Spleen (tissue), 11 donors: ENCODE data around the gene ERICH2. TPM values are rescaled to one million over a fixed set of nuclear protein-coding genes. Genes with fewer than 3 reads are reported as not detected.
"Not testable (repeated sequence)": the region's sequence is repeated elsewhere in the genome, so short reads cannot be mapped to it uniquely, and the experiment has no call there.

ENCODE experiments used
- DNase-seq: peaks from one replicate; pipeline ENCODE4 v3.0.0-alpha.2; 2020
- H3K27ac ChIP-seq, 8 donors: fragments of 200-600 bp; sonication (generic) in 7 of 8; 1 replicate in 4 of 8; 2 replicates in 4 of 8; pipeline versions ENCODE4 v1.5.0 to v1.8.0; 2016 to 2021; ENCODE audit warnings: inconsistent platforms in 4 of 8, mild to moderate bottlenecking in 4 of 8, moderate library complexity in 1 of 8
- H3K27me3 ChIP-seq, 7 donors: fragments of 200-600 bp; sonication (generic) in 6 of 7; replicated peaks in 1 of 7; 1 replicate in 4 of 7; 2 replicates in 3 of 7; pipeline versions ENCODE4 v1.5.0 to v1.8.0; 2016 to 2021; ENCODE audit warnings: inconsistent platforms in 3 of 7, mild to moderate bottlenecking in 1 of 7
- H3K36me3 ChIP-seq, 6 donors: fragments of 200-600 bp; sonication (generic) in 5 of 6; 1 replicate in 4 of 6; 2 replicates in 2 of 6; pipeline versions ENCODE4 v1.5.0 to v1.8.0; 2016 to 2021; ENCODE audit warnings: inconsistent platforms in 2 of 6
- H3K4me1 ChIP-seq, 6 donors: fragments of 200-600 bp; sonication (generic) in 5 of 6; 1 replicate in 3 of 6; 2 replicates in 3 of 6; pipeline versions ENCODE4 v1.5.0 to v1.8.0; 2016 to 2021; ENCODE audit warnings: inconsistent platforms in 3 of 6
- H3K4me3 ChIP-seq, 8 donors: fragments of 200-600 bp; sonication (generic) in 7 of 8; 1 replicate in 4 of 8; 2 replicates in 4 of 8; pipeline versions ENCODE4 v1.5.0 to v1.8.0; 2016 to 2021; ENCODE audit warnings: inconsistent platforms in 4 of 8, mild to moderate bottlenecking in 4 of 8, moderate library complexity in 2 of 8
- H3K9me3 ChIP-seq, 8 donors: fragments of 200-600 bp; sonication (generic) in 7 of 8; 1 replicate in 4 of 8; 2 replicates in 4 of 8; pipeline versions ENCODE4 v1.5.0 to v1.8.0; 2016 to 2021; ENCODE audit warnings: inconsistent platforms in 4 of 8
- POLR2A ChIP-seq, 3 donors: fragments of 450-650 bp; IDR thresholded peaks; one replicate each; pipeline ENCODE4 v1.5.1; 2017; ENCODE audit warnings: antibody characterized with exemption in 3 of 3, mild to moderate bottlenecking in 1 of 3
- POLR2AphosphoS5 ChIP-seq, 3 donors: sonication (generic); formaldehyde crosslinking; IDR thresholded peaks; one replicate each; pipeline ENCODE4 v1.5.1; 2017; ENCODE audit warnings: antibody characterized with exemption in 3 of 3
- WGBS, 5 donors: extraction: QIAGEN DNeasy Blood & Tissue Kit in 3 of 5; methylation state at CpG; one replicate each; pipeline versions ENCODE4 v1.1.5 to v1.1.7; 2013 to 2018; 5-methylcytosine and 5-hydroxymethylcytosine counted together
- intact Hi-C: fragments of 100-400 bp; cut with DNase I; formaldehyde crosslinking; loops from one replicate; pipeline ENCODE4 v1.15.0; 2023; ENCODE audit warnings: low total_unique reads
- polyA plus RNA-seq, 3 donors: library from polyadenylated mRNA; stranded (reverse); fragments of 200-250 nt; gene quantifications; one replicate each; pipeline ENCODE4 v1.2.1, GENCODE V29; 2013
- total RNA-seq, 7 donors: library from RNA; depleted of rRNA in 3 of 7; stranded (reverse); fragments of >200 nt in 3 of 7; fragmentation: NEBNext Ultra II Directional in 4 of 7; extraction: Animal tissue kit (Norgen Biotek cat#: 25700) in 4 of 7; gene quantifications; one replicate each; pipeline versions ENCODE4 v1.1.0 to v1.2.1, GENCODE V29; 2016 to 2021
- TF ChIP-seq, protein P1 (sequence below), 11 experiments: fragments of 200-600 bp in 7 of 11; fragments of 450-650 bp in 4 of 11; sonication (generic) in 4 of 11; IDR thresholded peaks in 8 of 11; conservative IDR thresholded peaks in 3 of 11; 1 replicate in 7 of 11; 2 replicates in 4 of 11; pipeline versions ENCODE4 v1.4.0 to v1.8.0; 2016 to 2021; ENCODE audit warnings: antibody characterized with exemption in 11 of 11, inconsistent platforms in 4 of 11, mild to moderate bottlenecking in 1 of 11
- donor health status: healthy with polysubstance abuse.
- donor health status: DM: no; HTN: no; CAD: no; lungs with moderate emphysema.
- donor health status: DM: no; HTN: no; CAD: no.
- donor health status: Bipolar disorder and iron deficiency.
- donor health status: healthy.
- donor health status: DM: no; HTN: no; CAD: no.
- donor health status: DM: yes; HTN: yes; CAD: no.

Gene ERICH2
- total and polyA plus RNA-seq, 10 donors: 0.14 TPM; not detected in 9

GRCh38 chr2:170744248-170745002 is 25.8 kb upstream of the ERICH2 start:
- Histone ChIP-seq H3K4me3 (no peak overlapping the region), H3K4me1 (no peaks in the 10 kb centered on the region), H3K36me3 (no peaks in the 10 kb centered on the region), H3K27me3 (peaks cover 0 to 66% (median 0%) of the 10 kb centered on the region in 7 donors), H3K9me3 (no peaks in the 10 kb centered on the region), H3K27ac (no peak overlapping the region)
- WGBS, 5 donors: 53 to 88% (median 71%) methylated on average over 14 of the region's 14 CpGs
- DNase-seq: no peak
- TF ChIP-seq POLR2AphosphoS5 (IDR thresholded peaks at IDR 0.05) (no peak), POLR2A (IDR thresholded peaks at IDR 0.05) (no peak)
- TF ChIP-seq, protein P1, sequence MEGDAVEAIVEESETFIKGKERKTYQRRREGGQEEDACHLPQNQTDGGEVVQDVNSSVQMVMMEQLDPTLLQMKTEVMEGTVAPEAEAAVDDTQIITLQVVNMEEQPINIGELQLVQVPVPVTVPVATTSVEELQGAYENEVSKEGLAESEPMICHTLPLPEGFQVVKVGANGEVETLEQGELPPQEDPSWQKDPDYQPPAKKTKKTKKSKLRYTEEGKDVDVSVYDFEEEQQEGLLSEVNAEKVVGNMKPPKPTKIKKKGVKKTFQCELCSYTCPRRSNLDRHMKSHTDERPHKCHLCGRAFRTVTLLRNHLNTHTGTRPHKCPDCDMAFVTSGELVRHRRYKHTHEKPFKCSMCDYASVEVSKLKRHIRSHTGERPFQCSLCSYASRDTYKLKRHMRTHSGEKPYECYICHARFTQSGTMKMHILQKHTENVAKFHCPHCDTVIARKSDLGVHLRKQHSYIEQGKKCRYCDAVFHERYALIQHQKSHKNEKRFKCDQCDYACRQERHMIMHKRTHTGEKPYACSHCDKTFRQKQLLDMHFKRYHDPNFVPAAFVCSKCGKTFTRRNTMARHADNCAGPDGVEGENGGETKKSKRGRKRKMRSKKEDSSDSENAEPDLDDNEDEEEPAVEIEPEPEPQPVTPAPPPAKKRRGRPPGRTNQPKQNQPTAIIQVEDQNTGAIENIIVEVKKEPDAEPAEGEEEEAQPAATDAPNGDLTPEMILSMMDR (IDR thresholded peaks at IDR 0.05 in 8 of 11, conservative IDR thresholded peaks at IDR 0.05 in 3 of 11): no peak
- intact Hi-C loops: no loop called here

DNA sequence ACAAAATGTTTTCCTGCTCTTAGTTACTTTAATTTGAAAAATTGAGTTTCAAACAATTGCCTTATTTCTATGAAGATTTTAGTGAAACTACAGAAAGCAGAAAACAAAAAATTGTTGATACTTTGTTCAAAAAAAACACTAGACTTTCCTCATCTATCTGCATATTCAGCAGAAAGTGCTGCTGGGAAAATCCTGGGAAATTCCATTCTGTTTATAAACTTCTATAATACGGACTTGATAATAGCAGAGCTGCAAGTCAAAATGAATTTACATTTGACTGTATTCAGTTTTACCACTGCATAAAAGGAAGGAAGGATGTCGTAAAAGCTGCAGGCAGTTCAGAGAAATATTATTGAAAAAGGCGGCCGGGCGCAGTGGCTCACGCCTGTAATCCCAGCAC is 24.9 kb upstream of the ERICH2 start:
- Histone ChIP-seq H3K27me3 (peaks cover 0 to 63% (median 0%) of the 10 kb centered on the region in 7 donors), H3K4me3 (no peak overlapping the region), H3K27ac (no peak overlapping the region), H3K4me1 (no peaks in the 10 kb centered on the region), H3K9me3 (no peaks in the 10 kb centered on the region), H3K36me3 (no peaks in the 10 kb centered on the region)
- no peak for TF ChIP-seq POLR2A (IDR thresholded peaks at IDR 0.05)
- TF ChIP-seq, protein P1 (IDR thresholded peaks at IDR 0.05 in 8 of 11, conservative IDR thresholded peaks at IDR 0.05 in 3 of 11): no peak
- intact Hi-C loops: no loop called here
- 26 to 45% (median 29%) methylated on average over 6 of the region's 6 CpGs for WGBS, 5 donors
- DNase-seq: no peak

DNA sequence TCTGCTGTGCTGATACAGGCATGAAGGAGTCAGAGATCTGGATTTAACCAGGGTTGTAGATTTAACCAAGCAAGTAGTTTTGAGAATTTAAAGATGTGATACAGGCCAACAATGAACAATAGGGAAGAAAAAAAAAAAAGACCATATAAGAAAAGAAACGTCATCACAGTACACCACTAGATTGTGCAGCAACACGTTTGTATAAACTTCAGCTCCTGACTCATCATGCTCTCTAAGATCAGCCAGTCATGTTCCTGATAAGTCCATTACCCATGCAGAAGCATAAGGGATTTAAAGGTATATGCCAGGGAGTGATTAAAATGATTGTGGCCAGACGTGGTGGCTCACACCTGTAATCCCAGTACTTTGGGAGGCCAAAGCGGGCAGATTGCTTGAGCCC is 22.3 kb upstream of the ERICH2 start:
- 69 to 76% (median 71%) methylated on average over 4 of the region's 4 CpGs for WGBS, 5 donors
- intact Hi-C loops: no loop called here
- H3K36me3 ChIP-seq: no peaks in the 10 kb centered on the region
- no peaks in the 10 kb centered on the region for H3K4me1 ChIP-seq
- TF ChIP-seq, protein P1 (IDR thresholded peaks at IDR 0.05 in 8 of 11, conservative IDR thresholded peaks at IDR 0.05 in 3 of 11): no peak
- TF ChIP-seq POLR2A (IDR thresholded peaks at IDR 0.05) (no peak), POLR2AphosphoS5 (IDR thresholded peaks at IDR 0.05) (no peak)
- H3K9me3 ChIP-seq: no peaks in the 10 kb centered on the region
- peaks cover 0 to 46% (median 0%) of the 10 kb centered on the region in 7 donors for H3K27me3 ChIP-seq
- no peak overlapping the region for H3K4me3 ChIP-seq
- no peak overlapping the region for H3K27ac ChIP-seq
- no peak for DNase-seq

- DNase-seq, H3K4me1 ChIP-seq, H3K36me3 ChIP-seq, H3K27ac ChIP-seq, H3K4me3 ChIP-seq, H3K9me3 ChIP-seq, intact Hi-C loops: not testable (repeated sequence)
- 88 to 96% (median 93%) methylated on average over 12 of the region's 12 CpGs for WGBS, 5 donors
- peaks cover 0 to 36% (median 0%) of the 10 kb centered on the region in 7 donors for H3K27me3 ChIP-seq
Observed at GRCh38 chr2:170751555-170751954, 18.6 kb upstream of the ERICH2 start.
